IMR-90 (cell line): Measurements from ENCODE around the gene OR10AD1. TPM values are rescaled to one million over a fixed set of nuclear protein-coding genes. Genes with fewer than 3 reads are reported as not detected.

Experiments used
- ATAC-seq: fragments of 200-7000 bp; cut with Tn5 transposase; 2 replicates; pipeline ENCODE4 v1.9.1; 2020; ENCODE audit warnings: low read depth, mild to moderate bottlenecking, moderate library complexity
- BruUV-seq: library from RNA; stranded (reverse); fragments of 400-500 nt; replicated peaks from 2 replicates; lab custom pipeline; 2021; lab: Mats Ljungman, UMichigan
- CTCF ChIA-PET: fragments of 300-600 bp; formaldehyde crosslinking; extraction: SDS; loops from one replicate; lab custom pipeline; 2021; ENCODE audit warnings: antibody characterized with exemption; lab: Yijun Ruan, JAX
- POLR2A ChIA-PET: fragments of 300-600 bp; sonication (Branson Sonifier 250); formaldehyde crosslinking; loops from one replicate; lab custom pipeline; 2022; ENCODE audit warnings: antibody characterized with exemption; ENCODE audit not compliant: unreplicated experiment; lab: Charles Lee
- DNase-seq: peaks from one replicate; pipeline ENCODE4 v3.0.0; 2013
- H2AFZ ChIP-seq: replicated peaks from 2 replicates; pipeline ENCODE3; 2013; ENCODE audit warnings: low read length, mild to moderate bottlenecking; ENCODE audit not compliant: poor library complexity
- H2AK5ac ChIP-seq: 2 replicates; pipeline ENCODE4 v1.6.1; 2013; ENCODE audit warnings: low read depth, low read length, inconsistent platforms
- H2AK9ac ChIP-seq: replicated peaks from 2 replicates; pipeline ENCODE3; 2013; ENCODE audit warnings: mild to moderate bottlenecking, low read depth, low read length, moderate library complexity; ENCODE audit not compliant: poor library complexity
- H2BK120ac ChIP-seq: 2 replicates; pipeline ENCODE4 v1.6.1; 2013; ENCODE audit warnings: low read depth, low read length, inconsistent platforms
- H2BK15ac ChIP-seq: 3 replicates; pipeline ENCODE4 v1.6.1; 2013; ENCODE audit warnings: low read depth, low read length, inconsistent platforms
- H2BK20ac ChIP-seq: 2 replicates; pipeline ENCODE4 v1.6.1; 2013; ENCODE audit warnings: low read depth, mild to moderate bottlenecking, inconsistent platforms, low read length, moderate library complexity
- H2BK5ac ChIP-seq: 2 replicates; pipeline ENCODE4 v1.6.1; 2013; ENCODE audit warnings: mild to moderate bottlenecking, low read depth, low read length, inconsistent platforms; ENCODE audit not compliant: poor library complexity, severe bottlenecking
- H3K14ac ChIP-seq: replicated peaks from 2 replicates; pipeline ENCODE4 v1.6.1; 2013; ENCODE audit warnings: low read depth, low read length, inconsistent platforms
- H3K18ac ChIP-seq: 2 replicates; pipeline ENCODE4 v1.6.1; 2013; ENCODE audit warnings: low read depth, low read length, control low read depth
- H3K23ac ChIP-seq: 2 replicates; pipeline ENCODE4 v1.6.1; 2013; ENCODE audit warnings: low read depth, low read length, inconsistent platforms
- H3K27ac ChIP-seq: 2 replicates; pipeline ENCODE4 v1.5.1; 2013; ENCODE audit warnings: mild to moderate bottlenecking, control low read depth, low read length; ENCODE audit not compliant: insufficient read depth
- H3K27me3 ChIP-seq: 2 replicates; pipeline ENCODE4 v1.6.1; 2013; ENCODE audit warnings: low read length; ENCODE audit not compliant: control insufficient read depth, insufficient read depth
- H3K36me3 ChIP-seq: 2 replicates; pipeline ENCODE4 v1.6.1; 2013; ENCODE audit warnings: low read length, mixed read lengths; ENCODE audit not compliant: control insufficient read depth, insufficient read depth
- H3K4ac ChIP-seq: 2 replicates; pipeline ENCODE4 v1.6.1; 2013; ENCODE audit warnings: low read depth, low read length, inconsistent platforms
- H3K4me1 ChIP-seq: 2 replicates; pipeline ENCODE4 v1.6.1; 2013; ENCODE audit warnings: low read length, mixed read lengths; ENCODE audit not compliant: control insufficient read depth, insufficient read depth
- H3K4me2 ChIP-seq: 2 replicates; pipeline ENCODE4 v1.6.1; 2013; ENCODE audit warnings: low read depth, mild to moderate bottlenecking, control low read depth, low read length, moderate library complexity
- H3K4me3 ChIP-seq: 2 replicates; pipeline ENCODE4 v1.5.1; 2013; ENCODE audit warnings: low read depth, mild to moderate bottlenecking, control low read depth, low read length, moderate library complexity; ENCODE audit not compliant: insufficient read depth
- H3K56ac ChIP-seq: 2 replicates; pipeline ENCODE4 v1.6.1; 2013; ENCODE audit warnings: low read length, inconsistent platforms; ENCODE audit not compliant: insufficient read depth; ENCODE audit errors: extremely low read depth
- H3K79me1 ChIP-seq, 2 experiments: 2 replicates each; pipeline ENCODE4 v1.6.1; 2013; ENCODE audit warnings: low read length in 2 of 2, inconsistent platforms in 1 of 2, low read depth in 1 of 2
- H3K9ac ChIP-seq: 2 replicates; pipeline ENCODE4 v1.6.1; 2013; ENCODE audit warnings: low read depth, low read length, control low read depth
- H3K9me1 ChIP-seq: 2 replicates; pipeline ENCODE4 v1.6.1; 2013; ENCODE audit warnings: low read length, inconsistent platforms; ENCODE audit not compliant: insufficient read depth
- H3K9me3 ChIP-seq: 2 replicates; pipeline ENCODE4 v1.6.1; 2013; ENCODE audit warnings: low read length; ENCODE audit not compliant: control insufficient read depth, insufficient read depth
- H4K20me1 ChIP-seq: 2 replicates; pipeline ENCODE4 v1.6.1; 2013; ENCODE audit warnings: low read length, inconsistent platforms; ENCODE audit not compliant: insufficient read depth
- H4K5ac ChIP-seq: 2 replicates; pipeline ENCODE4 v1.6.1; 2013; ENCODE audit warnings: mild to moderate bottlenecking, low read depth, low read length, control low read depth
- H4K8ac ChIP-seq, 2 experiments: 2 replicates each; pipeline ENCODE4 v1.6.1; 2013; ENCODE audit warnings: low read depth in 2 of 2, low read length in 2 of 2, control low read depth in 1 of 2, inconsistent platforms in 1 of 2
- H4K91ac ChIP-seq: 2 replicates; pipeline ENCODE4 v1.6.1; 2013; ENCODE audit warnings: low read depth, low read length, inconsistent platforms; ENCODE audit not compliant: insufficient read depth
- BHLHE40 ChIP-seq: fragments of 150-350 bp; IDR thresholded peaks from 2 replicates; pipeline ENCODE4 v1.6.1; 2016; ENCODE audit warnings: mild to moderate bottlenecking, low read depth, low read length
- CEBPB ChIP-seq: IDR thresholded peaks from 2 replicates; pipeline ENCODE4 v1.6.1; 2012; ENCODE audit warnings: low read depth, low read length, improper control_type of control experiment
- MAFK ChIP-seq: IDR thresholded peaks from 2 replicates; pipeline ENCODE4 v1.6.1; 2012; ENCODE audit warnings: low read depth, low read length, improper control_type of control experiment
- MAZ ChIP-seq: IDR thresholded peaks from 2 replicates; pipeline ENCODE4 v1.6.1; 2012; ENCODE audit warnings: low read depth, mild to moderate bottlenecking, low read length, improper control_type of control experiment, moderate library complexity, borderline replicate concordance
- RAD21 ChIP-seq: IDR thresholded peaks from 2 replicates; pipeline ENCODE4 v1.6.1; 2012; ENCODE audit warnings: low read length, improper control_type of control experiment
- RCOR1 ChIP-seq: IDR thresholded peaks from 2 replicates; pipeline ENCODE4 v1.6.1; 2012; ENCODE audit warnings: mild to moderate bottlenecking, low read length, improper control_type of control experiment; ENCODE audit not compliant: insufficient replicate concordance
- SMC3 ChIP-seq: fragments of 150-350 bp; IDR thresholded peaks from 2 replicates; pipeline ENCODE4 v1.6.1; 2016; ENCODE audit warnings: low read depth, mild to moderate bottlenecking, antibody characterized with exemption, low read length, moderate library complexity
- USF2 ChIP-seq: fragments of 150-350 bp; IDR thresholded peaks from 2 replicates; pipeline ENCODE4 v1.6.1; 2017; ENCODE audit warnings: mild to moderate bottlenecking, antibody characterized with exemption, low read length, low read depth
- WGBS, 2 experiments: methylation state at CpG; one replicate each; pipeline versions ENCODE4 v1.1.5 to v1.1.7; 2013; ENCODE audit warnings: missing lambda C conversion rate in 2 of 2; ENCODE audit not compliant: insufficient read length in 1 of 2; ENCODE audit errors: extremely low coverage in 2 of 2; 5-methylcytosine and 5-hydroxymethylcytosine counted together
- dilution Hi-C: fragments of 300-500 bp; cut with HindIII; formaldehyde crosslinking; loops from one replicate; pipeline ENCODE4 v1.14.3; 2018; ENCODE audit warnings: low sequenced_read_pairs; ENCODE audit not compliant: unreplicated experiment
- in situ Hi-C: fragments of 300-500 bp; cut with MboI; formaldehyde crosslinking; loops from 3 replicates; pipeline ENCODE4 v1.14.3; 2019; ENCODE audit warnings: low sequenced_read_pairs, inconsistent platforms, mixed read lengths
- intact Hi-C: fragments of 100-400 bp; cut with micrococcal nuclease; formaldehyde crosslinking; loops from 2 replicates; pipeline ENCODE4 v1.10.0; 2022
- polyA plus RNA-seq, 3 experiments: library from polyadenylated mRNA; depleted of rRNA; stranded (reverse); fragments of >200 nt; gene quantifications; 2 replicates each; pipeline ENCODE4 v1.2.3, GENCODE V29; 2012; ENCODE audit warnings: low replicate concordance in 1 of 3
- total RNA-seq: library from RNA; depleted of rRNA; stranded (reverse); fragments of >200 nt; gene quantifications from 2 replicates; pipeline ENCODE4 v1.2.3, GENCODE V29; 2012

OR10AD1 gene
- total and polyA plus RNA-seq, 2 of the 4 experiments (the other 2 are of a cell fraction) = not detected

GRCh38 chr12:48192861-48193260 lies 10.2 kb downstream of the OR10AD1 start:
- no peak for ATAC-seq
- CTCF ChIA-PET = no interaction called here
- intact Hi-C loops = no loop called here

More at GRCh38 chr12:48192861-48193260, 10.2 kb downstream of the OR10AD1 start:
- POLR2A ChIA-PET = no interaction called here
- Histone ChIP-seq H3K4me2 (no peak overlapping the region), H3K56ac (no peak overlapping the region), H2BK5ac (no peak overlapping the region), H3K9ac (no peak overlapping the region), H3K9me1 (peaks cover 3% of the 10 kb centered on the region; the same call in 1 of the 2 replicates), H2BK120ac (no peak overlapping the region), H3K18ac (no peak overlapping the region), H2BK15ac (no peak overlapping the region), H4K91ac (no peak overlapping the region), H2AK9ac (no peak overlapping the region), H4K20me1 (no peaks in the 10 kb centered on the region), H3K4me1 (no peaks in the 10 kb centered on the region), H3K79me1 (no peaks in the 10 kb centered on the region), H3K23ac (no peak overlapping the region), H3K27ac (no peak overlapping the region), H3K27me3 (peaks cover 22% of the 10 kb centered on the region), H2AK5ac (no peak overlapping the region), H3K36me3 (no peaks in the 10 kb centered on the region), H4K5ac (no peak overlapping the region), H4K8ac (no peak overlapping the region), H2BK20ac (no peak overlapping the region), H2AFZ (no peak overlapping the region), H3K9me3 (no peaks in the 10 kb centered on the region), H3K4ac (no peak overlapping the region), H3K14ac (no peak overlapping the region), H3K4me3 (no peak overlapping the region)
- TF ChIP-seq USF2 (no peak), RCOR1 (no peak), MAFK (no peak), MAZ (no peak), BHLHE40 (no peak), CEBPB (no peak), SMC3 (no peak), RAD21 (no peak)
- no TSS peak for BruUV-seq
- no peak for DNase-seq
- WGBS, 2 experiments = no CpG with 5 or more reads among the region's 1 CpG
- dilution Hi-C loops = no loop called here
- in situ Hi-C loops = no loop called here
